DND-41 (cell line): ENCODE results near the gene LRRC59.
"Not testable (repeated sequence)": the region's sequence is repeated elsewhere in the genome, so short reads cannot be mapped to it uniquely, and the experiment has no call there.

Experiments
- ATAC-seq: fragments of 200-7000 bp; cut with Tn5 transposase; 3 replicates; pipeline ENCODE4 v1.9.1; 2021; ENCODE audit warnings: low read depth; ENCODE audit not compliant: insufficient read depth
- DNase-seq: peaks from one replicate; pipeline ENCODE4 v3.0.0-alpha.2; 2020
- H2AFZ ChIP-seq: 2 replicates; pipeline ENCODE4 v1.6.0; 2012; ENCODE audit warnings: low read depth, low read length
- H3K27ac ChIP-seq: 2 replicates; pipeline ENCODE4 v1.5.1; 2012; ENCODE audit warnings: low read length, inconsistent platforms
- H3K27me3 ChIP-seq: fragments of 200-600 bp; sonication (generic); 2 replicates; pipeline ENCODE4 v1.6.0; 2012; ENCODE audit warnings: low read length, mild to moderate bottlenecking, inconsistent platforms; ENCODE audit not compliant: insufficient read depth, poor library complexity
- H3K36me3 ChIP-seq: 2 replicates; pipeline ENCODE4 v1.5.1; 2012; ENCODE audit warnings: low read length, inconsistent platforms; ENCODE audit not compliant: insufficient read depth
- H3K4me1 ChIP-seq: 2 replicates; pipeline ENCODE4 v1.5.1; 2012; ENCODE audit warnings: mild to moderate bottlenecking, low read length; ENCODE audit not compliant: insufficient read depth
- H3K4me2 ChIP-seq: 2 replicates; pipeline ENCODE4 v1.6.0; 2012; ENCODE audit warnings: mild to moderate bottlenecking, moderate library complexity, low read length, inconsistent platforms; ENCODE audit not compliant: insufficient read depth
- H3K4me3 ChIP-seq, 2 experiments: fragments of 200-600 bp in 1 of 2; shearing (Covaris generic) in 1 of 2; 2 replicates each; pipeline ENCODE4 v1.5.1; 2012 to 2016; ENCODE audit warnings: inconsistent platforms in 2 of 2, low read length in 2 of 2, mild to moderate bottlenecking in 2 of 2, low read depth in 1 of 2, moderate library complexity in 1 of 2
- H3K79me2 ChIP-seq: 2 replicates; pipeline ENCODE4 v1.6.0; 2012; ENCODE audit warnings: low read length, inconsistent platforms; ENCODE audit not compliant: insufficient read depth
- H3K9ac ChIP-seq: 2 replicates; pipeline ENCODE4 v1.6.0; 2012; ENCODE audit warnings: low read depth, mild to moderate bottlenecking, inconsistent platforms, low read length, moderate library complexity
- H3K9me3 ChIP-seq: 2 replicates; pipeline ENCODE4 v1.5.1; 2012; ENCODE audit warnings: low read length, moderate library complexity, mild to moderate bottlenecking, inconsistent platforms; ENCODE audit not compliant: insufficient read depth, severe bottlenecking
- H4K20me1 ChIP-seq: 2 replicates; pipeline ENCODE4 v1.6.0; 2012; ENCODE audit warnings: low read length; ENCODE audit not compliant: insufficient read depth
- CTCF ChIP-seq: IDR thresholded peaks from 2 replicates; pipeline ENCODE4 v1.5.1; 2012; ENCODE audit warnings: borderline replicate concordance, low read length, moderate library complexity, mild to moderate bottlenecking; ENCODE audit not compliant: poor library complexity, severe bottlenecking; ENCODE audit errors: extremely low read depth
- EZH2 ChIP-seq: IDR thresholded peaks from 3 replicates; pipeline ENCODE4 v1.6.1; 2012; ENCODE audit warnings: borderline replicate concordance, low read depth, mild to moderate bottlenecking, moderate library complexity, low read length, inconsistent platforms; ENCODE audit not compliant: severe bottlenecking

Gene LRRC59

GRCh38 chr17:50422738-50423137, 25.4 kb upstream of the LRRC59 start:
- ATAC-seq (no peak), DNase-seq (no peak)
- Histone ChIP-seq H3K36me3 (no peaks in the 10 kb centered on the region), H3K27ac (0 out of 2 replicates have a peak overlapping the region, but pooled peaks have one; percentile 31), H3K9me3 (peaks cover 4% of the 10 kb centered on the region), H3K4me3 (no peak overlapping the region), H3K27me3 (no peaks in the 10 kb centered on the region), H2AFZ (no peak overlapping the region), H4K20me1 (0 out of 2 replicates have a peak, but pooled peaks cover under 1% of the 10 kb centered on the region), H3K4me2 (no peak overlapping the region), H3K4me1 (peaks cover 69% of the 10 kb centered on the region), H3K9ac (no peak overlapping the region), H3K79me2 (peaks cover 26% of the 10 kb centered on the region)
- no peak for TF ChIP-seq EZH2
- no peak for TF ChIP-seq CTCF

GRCh38 chr17:50421308-50422051, 24.2 kb upstream of the LRRC59 start:
- H3K27ac ChIP-seq = peak overlapping the region; percentile 85
- peak overlapping the region; percentile 70 for H3K4me2 ChIP-seq
- H3K27me3 ChIP-seq = no peaks in the 10 kb centered on the region
- peaks cover 14% of the 10 kb centered on the region for H3K79me2 ChIP-seq
- ATAC-seq = peak; percentile 37; the same call in 2 of the 3 replicates
- no peaks in the 10 kb centered on the region for H3K36me3 ChIP-seq
- H4K20me1 ChIP-seq = no peaks in the 10 kb centered on the region
- peak overlapping the region; percentile 18 to 54; a peak in 3 of 4 replicates for H3K4me3 ChIP-seq
- H3K4me1 ChIP-seq = peaks cover 57% of the 10 kb centered on the region
- H2AFZ ChIP-seq = peak overlapping the region; percentile 80
- peak overlapping the region; percentile 57 for H3K9ac ChIP-seq
- TF ChIP-seq CTCF (no peak), EZH2 (no peak)
- DNase-seq = peak; percentile 42
- H3K9me3 ChIP-seq = peaks cover 4% of the 10 kb centered on the region

GRCh38 chr17:50420419-50421112, 23.2 kb upstream of the LRRC59 start:
- TF ChIP-seq EZH2 (no peak), CTCF (no peak)

GRCh38 chr17:50419577-50419976, 22.3 kb upstream of the LRRC59 start:
- not testable (repeated sequence) for H3K27ac ChIP-seq, DNase-seq, H2AFZ ChIP-seq, H3K79me2 ChIP-seq, H3K9me3 ChIP-seq, H3K4me2 ChIP-seq, H3K9ac ChIP-seq, H4K20me1 ChIP-seq, H3K27me3 ChIP-seq, H3K36me3 ChIP-seq, H3K4me3 ChIP-seq, ATAC-seq
- peaks cover 43% of the 10 kb centered on the region for H3K4me1 ChIP-seq

More at GRCh38 chr17:50420419-50421112, 23.2 kb upstream of the LRRC59 start:
- Histone ChIP-seq H4K20me1 (no peaks in the 10 kb centered on the region), H3K9ac (peak overlapping the region; percentile 57), H3K79me2 (peaks cover 7% of the 10 kb centered on the region), H3K4me2 (peak overlapping the region; percentile 70), H2AFZ (peak overlapping the region; percentile 80), H3K4me3 (peak overlapping the region; percentile 18 to 54; a peak in 3 of 4 replicates), H3K36me3 (no peaks in the 10 kb centered on the region), H3K27ac (peak overlapping the region; percentile 85), H3K27me3 (no peaks in the 10 kb centered on the region), H3K9me3 (peaks cover 4% of the 10 kb centered on the region), H3K4me1 (peaks cover 53% of the 10 kb centered on the region)
- ATAC-seq (no peak), DNase-seq (no peak)
